ENCODE results near the gene HACD2.

Gene HACD2

DNA sequence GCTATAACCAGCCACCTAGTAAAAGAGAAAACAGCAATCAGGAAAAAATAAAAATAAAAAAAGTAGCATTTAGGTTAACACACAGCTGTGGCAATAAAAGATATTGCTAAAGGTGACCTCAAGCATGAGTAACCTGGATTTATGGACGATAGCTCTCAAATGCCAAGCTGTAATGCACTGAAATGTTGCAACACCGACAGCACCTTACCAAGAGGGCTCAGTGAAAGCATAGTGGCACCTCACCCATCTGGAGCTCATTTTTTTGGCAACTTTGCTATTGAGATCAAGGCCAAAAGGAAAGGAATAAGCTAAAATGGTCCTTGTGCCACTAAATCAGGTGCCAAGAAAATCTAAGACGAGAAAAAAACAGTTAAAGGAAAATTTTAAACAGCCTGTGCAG lies 2.5 kb downstream of the HACD2 start:
- Histone ChIP-seq H2AFZ (ENCODE audit: low read length) (no peak overlapping the region), H3K27me3 (ENCODE audit: insufficient read depth, low read length, poor library complexity, severe bottlenecking) (no peaks in the 10 kb centered on the region), H3K36me3 (ENCODE audit: insufficient read depth, low read length) (no peaks in the 10 kb centered on the region), H3K79me2 (ENCODE audit: insufficient read depth, low read length) (peaks cover 31% of the 10 kb centered on the region), H3K9ac (ENCODE audit: low read depth, low read length, poor library complexity, severe bottlenecking) (no peak overlapping the region), H3K4me1 (ENCODE audit: insufficient read depth, low read length, poor library complexity, severe bottlenecking) (peaks cover 41% of the 10 kb centered on the region), H3K4me2 (ENCODE audit: low read depth, low read length, poor library complexity, severe bottlenecking) (peak overlapping the region; percentile 96), H3K9me2 (replicated peaks; ENCODE audit: low read depth, low read length) (no peaks in the 10 kb centered on the region), H3K9me3 (ENCODE audit: insufficient read depth, low read depth, low read length) (no peaks in the 10 kb centered on the region), H4K20me1 (ENCODE audit: insufficient read depth, low read length, poor library complexity, severe bottlenecking) (no peaks in the 10 kb centered on the region), H3K4me3 (ENCODE audit: low read length, poor library complexity, severe bottlenecking) (peak overlapping the region; percentile 93), H3F3A (ENCODE audit: low read depth) (no peaks in the 10 kb centered on the region)
- TF ChIP-seq CTCF (conservative IDR thresholded peaks at IDR 0.05; ENCODE audit: low read length): no peak
- no peak for TF ChIP-seq EZH2phosphoT487 (IDR thresholded peaks at IDR 0.05; ENCODE audit: borderline replicate concordance)

- Histone ChIP-seq H3K9ac (ENCODE audit: low read depth, low read length, poor library complexity, severe bottlenecking) (no peak overlapping the region), H4K20me1 (ENCODE audit: insufficient read depth, low read length, poor library complexity, severe bottlenecking) (no peaks in the 10 kb centered on the region), H3K4me3 (ENCODE audit: low read length, poor library complexity, severe bottlenecking) (no peak overlapping the region), H3F3A (ENCODE audit: low read depth) (no peaks in the 10 kb centered on the region), H3K4me1 (ENCODE audit: insufficient read depth, low read length, poor library complexity, severe bottlenecking) (peaks cover 12% of the 10 kb centered on the region), H3K79me2 (ENCODE audit: insufficient read depth, low read length) (0 out of 2 replicates have a peak, but pooled peaks cover 3% of the 10 kb centered on the region), H3K9me2 (replicated peaks; ENCODE audit: low read depth, low read length) (no peaks in the 10 kb centered on the region), H3K27me3 (ENCODE audit: insufficient read depth, low read length, poor library complexity, severe bottlenecking) (no peaks in the 10 kb centered on the region), H3K36me3 (ENCODE audit: insufficient read depth, low read length) (no peaks in the 10 kb centered on the region), H3K9me3 (ENCODE audit: insufficient read depth, low read depth, low read length) (no peaks in the 10 kb centered on the region), H3K4me2 (ENCODE audit: low read depth, low read length, poor library complexity, severe bottlenecking) (no peak overlapping the region), H2AFZ (ENCODE audit: low read length) (no peak overlapping the region)
- no peak for TF ChIP-seq CTCF (conservative IDR thresholded peaks at IDR 0.05; ENCODE audit: low read length)
- no peak for TF ChIP-seq EZH2phosphoT487 (IDR thresholded peaks at IDR 0.05; ENCODE audit: borderline replicate concordance)
Observed at GRCh38 chr3:123576122-123576521, 8.7 kb downstream of the HACD2 start.

DNA sequence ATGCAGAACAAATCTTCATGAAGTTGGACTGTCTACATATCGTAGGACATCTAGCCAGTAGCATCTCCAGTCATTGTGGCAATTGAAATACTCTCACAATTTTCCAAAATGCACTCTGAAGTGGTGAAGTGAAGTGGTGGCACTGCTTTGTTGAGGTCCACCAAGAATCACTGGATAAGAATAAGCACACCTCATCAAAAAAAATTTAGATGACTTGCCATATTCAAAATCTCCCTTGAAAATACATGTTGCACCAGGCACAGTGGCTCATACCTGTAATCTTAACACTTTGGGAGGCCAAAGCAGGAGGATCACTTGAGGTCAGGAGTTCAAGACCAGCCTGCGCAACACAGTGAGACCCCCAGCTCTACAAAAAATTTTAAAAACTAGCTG lies 12.9 kb downstream of the HACD2 start:
- Histone ChIP-seq H3K36me3 (ENCODE audit: insufficient read depth, low read length) (peaks cover 4% of the 10 kb centered on the region; the same call in 1 of the 2 replicates), H3K4me3 (ENCODE audit: low read length, poor library complexity, severe bottlenecking) (no peak overlapping the region), H3F3A (ENCODE audit: low read depth) (no peaks in the 10 kb centered on the region), H4K20me1 (ENCODE audit: insufficient read depth, low read length, poor library complexity, severe bottlenecking) (no peaks in the 10 kb centered on the region), H3K79me2 (ENCODE audit: insufficient read depth, low read length) (no peaks in the 10 kb centered on the region), H3K4me2 (ENCODE audit: low read depth, low read length, poor library complexity, severe bottlenecking) (no peak overlapping the region), H3K9me3 (ENCODE audit: insufficient read depth, low read depth, low read length) (no peaks in the 10 kb centered on the region), H2AFZ (ENCODE audit: low read length) (no peak overlapping the region), H3K4me1 (ENCODE audit: insufficient read depth, low read length, poor library complexity, severe bottlenecking) (peaks cover 8% of the 10 kb centered on the region), H3K9ac (ENCODE audit: low read depth, low read length, poor library complexity, severe bottlenecking) (no peak overlapping the region), H3K27me3 (ENCODE audit: insufficient read depth, low read length, poor library complexity, severe bottlenecking) (no peaks in the 10 kb centered on the region), H3K9me2 (replicated peaks; ENCODE audit: low read depth, low read length) (no peaks in the 10 kb centered on the region)
- no peak for TF ChIP-seq EZH2phosphoT487 (IDR thresholded peaks at IDR 0.05; ENCODE audit: borderline replicate concordance)
- no peak for TF ChIP-seq CTCF (conservative IDR thresholded peaks at IDR 0.05; ENCODE audit: low read length)
